Gastroesophageal sphincter (tissue), 4 donors: Measurements from ENCODE around the gene GPN1. TPM values are rescaled to one million over a fixed set of nuclear protein-coding genes. Genes with fewer than 3 reads are reported as not detected.

Source experiments
- ATAC-seq: fragments of 150-250 bp; one replicate; pipeline ENCODE4 v1.9.1; 2016; ENCODE audit warnings: mild to moderate bottlenecking, moderate library complexity
- H3K27ac ChIP-seq, 4 donors: fragments of 200-600 bp; sonication (generic) in 3 of 4; 1 replicate in 3 of 4; 2 replicates in 1 of 4; pipeline ENCODE4 v1.5.1; 2016 to 2019
- H3K27me3 ChIP-seq: fragments of 200-600 bp; sonication (generic); one replicate; pipeline ENCODE4 v1.5.1; 2019
- H3K36me3 ChIP-seq, 2 donors: fragments of 200-600 bp; sonication (generic); one replicate each; pipeline ENCODE4 v1.5.1; 2019; ENCODE audit warnings: control low read depth in 1 of 2
- H3K4me1 ChIP-seq, 3 donors: fragments of 200-600 bp; sonication (generic); 1 replicate in 2 of 3; 2 replicates in 1 of 3; pipeline ENCODE4 v1.5.1; 2016 to 2019; ENCODE audit warnings: control low read depth in 2 of 3
- H3K4me3 ChIP-seq, 2 donors: fragments of 200-600 bp; sonication (generic); one replicate each; pipeline ENCODE4 v1.5.1; 2019; ENCODE audit warnings: mild to moderate bottlenecking in 1 of 2, moderate library complexity in 1 of 2
- H3K9me3 ChIP-seq, 3 donors: fragments of 200-600 bp; sonication (generic); one replicate each; pipeline ENCODE4 v1.5.1; 2017 to 2019; ENCODE audit warnings: control low read depth in 2 of 3
- CTCF ChIP-seq, 4 experiments: fragments of 200-600 bp in 2 of 4; fragments of 450-650 bp in 2 of 4; sonication (generic) in 1 of 4; IDR thresholded peaks; one replicate each; pipeline ENCODE4 v1.5.1; 2017 to 2019; ENCODE audit warnings: antibody characterized with exemption in 4 of 4, mild to moderate bottlenecking in 2 of 4, moderate library complexity in 2 of 4
- EP300 ChIP-seq: sonication (generic); formaldehyde crosslinking; IDR thresholded peaks from one replicate; pipeline ENCODE4 v1.6.1; 2017; ENCODE audit warnings: antibody characterized with exemption, mild to moderate bottlenecking
- POLR2A ChIP-seq, 2 donors: fragments of 450-650 bp; IDR thresholded peaks; one replicate each; pipeline ENCODE4 v1.6.1; 2017; ENCODE audit warnings: antibody characterized with exemption in 2 of 2, mild to moderate bottlenecking in 2 of 2, moderate library complexity in 1 of 2
- POLR2AphosphoS5 ChIP-seq: sonication (generic); formaldehyde crosslinking; IDR thresholded peaks from one replicate; pipeline ENCODE4 v1.6.1; 2017; ENCODE audit warnings: antibody characterized with exemption
- WGBS, 2 donors: methylation state at CpG; one replicate each; pipeline ENCODE4 v1.1.5; 2018; ENCODE audit warnings: low coverage in 1 of 2; 5-methylcytosine and 5-hydroxymethylcytosine counted together
- total RNA-seq, 4 donors: library from RNA; depleted of rRNA; stranded (reverse); fragments of >200 nt; gene quantifications; one replicate each; pipeline ENCODE4 v1.1.0, GENCODE V29; 2016

Gene GPN1
- total RNA-seq, 4 donors from 2014 or later: 20.9 to 34.5 (median 21.4) TPM

- 68 to 83% methylated on average over 2 of the region's 2 CpGs for WGBS, 2 donors
- peaks cover 3 to 99% of the 10 kb centered on the region in 2 donors for H3K36me3 ChIP-seq
- H3K27me3 ChIP-seq: no peaks in the 10 kb centered on the region
- no peaks in the 10 kb centered on the region for H3K9me3 ChIP-seq
- no peak overlapping the region for H3K4me3 ChIP-seq
- no peaks in the 10 kb centered on the region for H3K4me1 ChIP-seq
- no peak for ATAC-seq
- no peak for TF ChIP-seq POLR2A (IDR thresholded peaks at IDR 0.05)
- no peak for TF ChIP-seq POLR2AphosphoS5
- TF ChIP-seq CTCF (IDR thresholded peaks at IDR 0.05): no peak
- TF ChIP-seq EP300: no peak
- no peak overlapping the region for H3K27ac ChIP-seq
Measured at GRCh38 chr2:27640722-27641245, 11.9 kb downstream of the GPN1 start.

- Histone ChIP-seq H3K27me3 (no peaks in the 10 kb centered on the region), H3K4me1 (no peaks in the 10 kb centered on the region), H3K27ac (no peak overlapping the region), H3K4me3 (no peak overlapping the region), H3K9me3 (no peaks in the 10 kb centered on the region), H3K36me3 (peaks cover 0 to 99% of the 10 kb centered on the region in 2 donors)
- TF ChIP-seq POLR2A (IDR thresholded peaks at IDR 0.05) (no peak), EP300 (no peak), POLR2AphosphoS5 (no peak), CTCF (IDR thresholded peaks at IDR 0.05) (no peak)
- no peak for ATAC-seq
Measured at GRCh38 chr2:27645197-27645596, 16.3 kb downstream of the GPN1 start.

GRCh38 chr2:27647289-27647688 lies 18.4 kb downstream of the GPN1 start:
- Histone ChIP-seq H3K27me3 (no peaks in the 10 kb centered on the region), H3K4me1 (no peaks in the 10 kb centered on the region), H3K27ac (no peak overlapping the region), H3K4me3 (no peak overlapping the region), H3K9me3 (no peaks in the 10 kb centered on the region), H3K36me3 (peaks cover 0 to 99% of the 10 kb centered on the region in 2 donors)
- ATAC-seq: no peak
- no peak for TF ChIP-seq POLR2A (IDR thresholded peaks at IDR 0.05)

GRCh38 chr2:27647737-27648136 lies 18.9 kb downstream of the GPN1 start:
- Histone ChIP-seq H3K27me3 (no peaks in the 10 kb centered on the region), H3K36me3 (peaks cover 3 to 99% of the 10 kb centered on the region in 2 donors), H3K4me3 (no peak overlapping the region), H3K27ac (no peak overlapping the region), H3K9me3 (no peaks in the 10 kb centered on the region), H3K4me1 (no peaks in the 10 kb centered on the region)
- 89% methylated on average over 4 of the region's 4 CpGs; no CpG with 5 or more reads in 1 of the 2 donors for WGBS, 2 donors
- no peak for ATAC-seq
- TF ChIP-seq EP300 (no peak), CTCF (IDR thresholded peaks at IDR 0.05) (no peak), POLR2AphosphoS5 (no peak), POLR2A (IDR thresholded peaks at IDR 0.05) (no peak)

GRCh38 chr2:27651056-27651455 lies 22.2 kb downstream of the GPN1 start:
- TF ChIP-seq POLR2A (IDR thresholded peaks at IDR 0.05) (no peak), POLR2AphosphoS5 (no peak), EP300 (no peak), CTCF (IDR thresholded peaks at IDR 0.05) (no peak)
- Histone ChIP-seq H3K9me3 (no peaks in the 10 kb centered on the region), H3K36me3 (peaks cover 12 to 100% of the 10 kb centered on the region in 2 donors), H3K27ac (no peak overlapping the region), H3K4me1 (peaks cover 0 to 6% (median 0%) of the 10 kb centered on the region in 3 donors), H3K4me3 (no peak overlapping the region), H3K27me3 (no peaks in the 10 kb centered on the region)
- ATAC-seq: no peak
- 69 to 74% methylated on average over 4 of the region's 4 CpGs for WGBS, 2 donors
